RCC 7860 (cell line): ENCODE results near the gene NFE2L2.
"Not testable (repeated sequence)": the region's sequence is repeated elsewhere in the genome, so short reads cannot be mapped to it uniquely, and the experiment has no call there.

Source experiments
- DNase-seq: peaks from one replicate; pipeline ENCODE4 v3.0.0-alpha.2; 2015; ENCODE audit warnings: low spot score
- FAIRE-seq: peaks from 2 replicates; lab custom pipeline; 2012; peaks lifted over from hg19 to GRCh38; lab: Jason Lieb, UNC

NFE2L2 gene

GRCh38 chr2:177264693-177265587 is at the start of gene NFE2L2:
TSS of gene NFE2L2 (minus strand) at chr2:177264727. CDS start at chr2:177264576, 151 bp downstream.
- DNase-seq, result peak; percentile 73

GRCh38 chr2:177314194-177314593 is 49.7 kb upstream of the NFE2L2 start:
- no peak for FAIRE-seq
- DNase-seq, result no peak

More at GRCh38 chr2:177264693-177265587, at the start of gene NFE2L2:
- FAIRE-seq, result no peak

- no peak for FAIRE-seq
These were observed 48.7 kb upstream of the NFE2L2 start for GRCh38 chr2:177313162-177313781.

DNA sequence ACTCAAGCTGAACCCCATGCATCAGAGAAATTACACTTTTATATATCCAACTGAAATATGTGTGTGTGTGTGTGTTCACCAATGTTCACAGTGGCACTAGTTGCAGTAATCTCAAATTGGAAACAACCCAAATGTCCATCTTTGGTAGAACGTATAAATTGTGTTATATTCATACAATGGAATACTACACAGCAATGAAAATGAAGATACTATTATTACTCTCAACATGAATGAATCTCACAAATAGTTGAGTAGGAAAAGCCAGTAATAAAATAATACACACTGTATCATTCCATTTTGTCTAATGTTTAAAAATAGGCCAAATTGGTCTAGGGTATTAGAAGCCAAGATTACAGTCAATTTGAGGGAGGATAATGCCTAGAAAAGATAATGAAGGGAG is 48.0 kb upstream of the NFE2L2 start:
- FAIRE-seq (no peak), DNase-seq (no peak)

More at GRCh38 chr2:177313162-177313781, 48.7 kb upstream of the NFE2L2 start:
- DNase-seq, result no peak

- not testable (repeated sequence) for DNase-seq, FAIRE-seq
These were observed 45.3 kb upstream of the NFE2L2 start for GRCh38 chr2:177309672-177310309.

DNA sequence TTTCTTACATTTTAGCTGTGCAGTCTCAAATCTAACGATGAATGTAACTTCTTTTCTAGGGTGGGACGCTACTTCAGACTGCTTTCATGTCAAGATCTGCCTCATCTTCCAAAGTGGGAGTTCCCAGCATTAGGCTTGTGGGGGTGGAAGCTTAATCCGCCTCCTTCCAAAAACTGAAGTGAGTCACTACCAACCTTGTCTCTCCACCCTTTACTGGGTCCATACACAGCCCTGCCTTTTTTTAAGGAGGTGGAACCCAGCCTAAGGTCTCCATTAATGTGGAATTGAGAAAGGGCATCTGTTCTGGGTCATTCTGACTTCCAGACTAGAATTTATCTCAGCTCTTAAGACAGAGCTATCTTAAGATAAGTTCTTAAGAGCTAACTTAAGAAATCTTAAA is 42.0 kb upstream of the NFE2L2 start:
- no peak for DNase-seq

GRCh38 chr2:177303939-177304338 is 39.4 kb upstream of the NFE2L2 start:
- FAIRE-seq (no peak), DNase-seq (no peak)

More for the DNA sequence above, 42.0 kb upstream of the NFE2L2 start:
- no peak for FAIRE-seq

GRCh38 chr2:177302552-177302951 is 38.0 kb upstream of the NFE2L2 start:
- FAIRE-seq, result no peak
- no peak for DNase-seq

- FAIRE-seq (no peak), DNase-seq (no peak)
These were observed 33.7 kb upstream of the NFE2L2 start for GRCh38 chr2:177298191-177298590.

DNA sequence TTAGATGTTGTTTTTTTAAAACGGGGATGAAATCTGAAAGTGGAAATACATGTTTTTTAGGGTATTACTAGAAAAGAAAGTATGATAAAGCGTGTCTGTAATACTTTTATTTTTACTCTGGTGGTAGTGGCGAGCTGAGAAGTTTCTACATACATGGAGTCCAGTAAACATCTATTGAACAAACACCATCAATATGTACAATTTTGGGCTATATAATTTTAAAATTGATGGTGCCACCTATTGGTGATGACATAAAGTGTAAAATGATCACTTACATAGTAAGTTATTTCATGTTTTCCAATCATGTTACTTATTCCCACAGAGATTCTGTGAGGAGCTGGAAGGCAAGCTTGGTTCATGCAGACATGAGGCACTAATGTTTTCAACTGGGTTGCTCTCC is 31.5 kb upstream of the NFE2L2 start:
- DNase-seq, result no peak
- peak; percentile 67 for FAIRE-seq

- DNase-seq (no peak), FAIRE-seq (no peak)
These were observed 31.0 kb upstream of the NFE2L2 start for GRCh38 chr2:177295484-177295883.

GRCh38 chr2:177291701-177292100 is 27.2 kb upstream of the NFE2L2 start:
- FAIRE-seq (no peak), DNase-seq (no peak)

DNA sequence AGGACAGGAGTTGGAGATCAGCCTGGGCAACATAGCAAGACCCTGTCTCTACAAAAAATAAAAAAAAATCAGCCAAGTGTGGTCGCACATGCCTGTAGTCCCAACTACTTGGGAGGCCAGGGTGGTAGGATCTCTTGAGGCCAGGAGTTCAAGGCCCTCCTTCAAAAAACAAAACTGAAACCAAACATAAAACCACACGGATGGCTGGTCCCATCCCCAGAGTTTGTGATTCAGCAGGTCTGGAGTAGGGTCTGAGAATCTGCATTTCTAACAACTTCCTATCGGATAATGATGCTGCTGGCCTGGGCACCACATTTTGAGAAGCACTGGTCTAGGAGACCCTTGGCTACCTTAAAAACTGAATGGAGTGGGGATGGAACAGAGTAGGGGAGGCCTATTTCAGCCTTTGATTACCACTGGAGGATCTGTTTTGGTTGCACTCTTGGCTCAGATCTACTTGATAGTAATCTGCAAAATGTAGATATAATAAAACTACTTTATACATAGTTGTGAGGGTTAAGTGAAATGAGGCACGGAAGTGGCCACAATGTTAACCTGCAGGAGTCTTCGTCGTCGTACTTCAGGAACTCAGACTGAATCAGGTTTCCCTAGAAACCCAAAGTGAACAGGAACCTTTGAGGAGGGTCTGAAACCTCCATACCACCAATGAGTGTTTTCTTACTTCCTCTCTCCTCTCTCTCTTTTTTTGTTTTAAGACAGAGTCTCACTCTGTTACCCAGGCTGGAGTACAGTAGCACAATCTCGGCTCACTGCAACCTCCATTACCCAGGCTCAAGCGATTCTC is 25.5 kb upstream of the NFE2L2 start:
- FAIRE-seq (no peak), DNase-seq (no peak)

DNA sequence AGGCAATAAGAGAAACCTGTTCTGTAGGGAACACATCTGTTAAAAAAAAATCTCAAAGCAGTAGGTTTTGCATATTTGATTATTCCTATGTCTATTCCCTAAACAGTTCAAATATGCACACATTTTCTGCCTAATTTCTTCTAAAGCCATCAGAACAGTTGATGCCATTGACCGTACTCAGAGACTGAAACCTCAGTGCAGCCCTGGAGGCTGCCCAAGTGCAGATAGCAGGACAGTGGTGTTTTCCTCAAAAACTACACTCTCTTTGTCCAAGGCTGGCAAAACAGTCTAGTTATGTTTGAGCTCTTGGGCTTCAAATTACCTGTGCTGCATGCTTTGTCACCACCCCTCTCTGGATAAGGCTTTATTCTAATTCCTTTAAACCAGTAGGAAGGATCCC is 23.3 kb upstream of the NFE2L2 start:
- FAIRE-seq, result no peak
- no peak for DNase-seq

- DNase-seq (no peak), FAIRE-seq (no peak)
These were observed 21.6 kb upstream of the NFE2L2 start for GRCh38 chr2:177285892-177286715.

DNA sequence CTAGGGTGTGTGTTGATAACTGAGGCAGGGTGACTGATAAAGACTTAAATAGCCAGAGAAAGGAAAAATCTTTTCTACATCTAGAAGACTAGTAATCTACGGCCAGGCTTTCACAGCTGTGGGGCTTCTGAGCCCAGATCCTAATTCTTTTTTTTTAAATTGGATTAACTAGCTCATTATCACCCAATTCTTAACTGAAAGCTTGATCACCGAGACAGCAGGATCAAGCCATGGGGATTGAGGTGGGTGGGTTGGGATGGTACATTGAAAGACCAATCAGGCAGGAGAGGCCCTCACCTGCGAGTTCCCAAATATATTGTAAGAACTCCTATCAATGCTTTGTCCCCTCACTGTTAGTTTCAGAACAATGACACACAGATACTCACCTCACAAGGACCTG is 20.0 kb upstream of the NFE2L2 start:
- DNase-seq (no peak), FAIRE-seq (no peak)

DNA sequence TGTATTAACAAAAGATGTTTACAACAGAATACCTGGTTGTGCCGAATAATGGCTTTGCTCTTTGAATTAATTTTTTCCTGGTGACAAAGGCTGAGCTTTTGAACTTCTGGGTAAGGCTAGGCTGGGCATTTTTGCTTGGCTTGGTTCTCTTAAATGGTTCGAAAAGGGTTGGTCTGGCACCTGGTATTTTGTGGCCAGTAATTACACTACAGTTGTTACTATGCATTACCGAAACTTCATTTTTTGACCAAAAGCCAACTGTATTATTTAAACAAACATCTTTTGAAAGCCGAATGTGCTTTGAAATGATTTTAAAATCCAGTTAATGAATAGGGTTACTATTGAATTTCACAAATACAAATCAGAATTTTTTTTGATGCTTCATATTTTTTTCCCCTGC is 19.4 kb upstream of the NFE2L2 start:
- DNase-seq (no peak), FAIRE-seq (no peak)

DNA sequence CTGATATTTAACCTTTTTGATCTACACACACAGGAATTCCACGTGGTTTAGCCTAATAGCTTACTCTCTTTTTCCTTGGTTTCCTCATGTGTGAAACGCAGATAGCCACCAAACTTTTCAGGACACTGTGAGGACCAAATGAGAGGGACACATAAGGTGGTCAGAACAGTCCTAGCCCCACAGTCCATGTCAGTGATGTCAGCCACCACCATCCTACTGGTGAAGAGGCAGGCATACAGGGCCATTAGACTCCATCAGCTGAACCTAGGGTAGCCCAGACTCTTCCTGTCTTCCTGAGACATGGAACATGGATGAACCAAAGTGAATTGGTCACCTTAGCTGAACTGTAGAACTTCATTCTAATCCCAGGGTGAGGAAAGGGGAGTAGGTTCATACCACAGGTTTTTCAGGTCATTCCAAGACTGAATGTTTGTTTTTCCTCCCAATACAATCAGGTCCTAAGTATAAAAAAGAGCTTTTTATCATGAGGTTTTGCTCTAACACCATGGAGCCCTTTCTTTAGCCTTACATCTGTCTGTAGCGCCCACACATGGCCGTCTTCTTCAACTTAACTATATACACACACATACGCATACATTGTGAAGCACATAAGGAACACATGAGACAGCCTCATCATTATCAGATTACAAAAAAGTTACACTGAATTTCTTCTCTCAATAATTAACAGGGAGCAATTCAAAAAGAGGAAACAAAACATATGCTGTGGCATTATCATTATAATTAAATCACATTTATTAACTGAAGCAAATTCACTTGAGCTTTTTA is 18.5 kb upstream of the NFE2L2 start:
- FAIRE-seq (no peak), DNase-seq (no peak)

DNA sequence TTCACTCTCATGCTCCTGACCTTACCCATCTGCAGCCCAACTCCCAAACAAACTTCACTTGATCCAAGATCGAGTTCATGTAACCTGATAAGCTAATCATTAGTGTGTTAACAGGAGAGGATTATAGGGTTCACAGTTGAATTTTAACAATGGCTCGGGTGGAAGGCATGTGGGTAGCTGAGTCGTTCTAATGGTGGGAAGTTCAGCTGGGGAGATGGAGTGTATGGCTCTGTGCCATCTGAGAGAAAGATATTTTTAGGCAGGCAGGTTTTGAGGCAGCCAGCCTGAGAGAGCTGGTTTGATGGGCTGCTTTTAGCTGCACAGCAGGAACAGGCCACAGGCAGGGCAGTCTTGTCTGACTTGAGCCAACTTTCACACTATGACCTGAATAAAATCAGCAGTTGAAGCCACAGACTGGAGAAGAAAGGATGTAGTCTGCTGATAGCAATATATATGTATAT is 17.7 kb upstream of the NFE2L2 start:
- DNase-seq, result peak; percentile 52

More for the DNA sequence above, 17.7 kb upstream of the NFE2L2 start:
- peak; percentile 90 for FAIRE-seq
